ENCODE data around the gene CDC40. TPM values are rescaled to one million over a fixed set of nuclear protein-coding genes. Genes with fewer than 3 reads are reported as not detected.

CDC40 gene
- total RNA-seq, 1 donor from 2014 or later: 10.0 TPM

DNA sequence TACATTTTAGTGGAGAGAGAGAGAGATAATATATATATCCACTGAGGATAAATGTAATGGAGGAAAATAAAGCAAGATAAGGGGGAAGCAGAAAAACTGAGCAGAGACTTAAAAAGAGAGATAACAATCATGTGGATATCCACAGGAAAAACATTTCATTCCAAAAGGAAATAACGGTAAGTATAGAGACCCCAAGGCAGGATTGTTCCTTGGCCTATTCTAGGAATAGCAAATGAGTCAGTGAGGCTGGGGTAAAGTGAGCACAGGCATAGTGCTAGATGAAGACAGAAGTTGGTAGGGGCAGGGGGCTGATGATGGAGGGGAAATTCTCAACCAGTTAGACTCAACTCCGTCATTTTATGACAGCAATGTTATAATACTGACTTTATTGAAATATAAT is 11.2 kb downstream of the CDC40 start:
- no peaks in the 10 kb centered on the region for H3K9me3 ChIP-seq
- no peak overlapping the region for H3K27ac ChIP-seq
- no peaks in the 10 kb centered on the region for H3K4me1 ChIP-seq
- H3K4me3 ChIP-seq: no peak overlapping the region
- TF ChIP-seq, protein P1, sequence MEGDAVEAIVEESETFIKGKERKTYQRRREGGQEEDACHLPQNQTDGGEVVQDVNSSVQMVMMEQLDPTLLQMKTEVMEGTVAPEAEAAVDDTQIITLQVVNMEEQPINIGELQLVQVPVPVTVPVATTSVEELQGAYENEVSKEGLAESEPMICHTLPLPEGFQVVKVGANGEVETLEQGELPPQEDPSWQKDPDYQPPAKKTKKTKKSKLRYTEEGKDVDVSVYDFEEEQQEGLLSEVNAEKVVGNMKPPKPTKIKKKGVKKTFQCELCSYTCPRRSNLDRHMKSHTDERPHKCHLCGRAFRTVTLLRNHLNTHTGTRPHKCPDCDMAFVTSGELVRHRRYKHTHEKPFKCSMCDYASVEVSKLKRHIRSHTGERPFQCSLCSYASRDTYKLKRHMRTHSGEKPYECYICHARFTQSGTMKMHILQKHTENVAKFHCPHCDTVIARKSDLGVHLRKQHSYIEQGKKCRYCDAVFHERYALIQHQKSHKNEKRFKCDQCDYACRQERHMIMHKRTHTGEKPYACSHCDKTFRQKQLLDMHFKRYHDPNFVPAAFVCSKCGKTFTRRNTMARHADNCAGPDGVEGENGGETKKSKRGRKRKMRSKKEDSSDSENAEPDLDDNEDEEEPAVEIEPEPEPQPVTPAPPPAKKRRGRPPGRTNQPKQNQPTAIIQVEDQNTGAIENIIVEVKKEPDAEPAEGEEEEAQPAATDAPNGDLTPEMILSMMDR (IDR thresholded peaks at IDR 0.05): no peak
- no peak for DNase-seq (ENCODE audit: low spot score in 2 of 2)
- H3K27me3 ChIP-seq: no peaks in the 10 kb centered on the region
- H3K36me3 ChIP-seq: peaks cover 0 to 8% of the 10 kb centered on the region in 2 donors
- intact Hi-C loops (cut with DNase I): no loop called here

DNA sequence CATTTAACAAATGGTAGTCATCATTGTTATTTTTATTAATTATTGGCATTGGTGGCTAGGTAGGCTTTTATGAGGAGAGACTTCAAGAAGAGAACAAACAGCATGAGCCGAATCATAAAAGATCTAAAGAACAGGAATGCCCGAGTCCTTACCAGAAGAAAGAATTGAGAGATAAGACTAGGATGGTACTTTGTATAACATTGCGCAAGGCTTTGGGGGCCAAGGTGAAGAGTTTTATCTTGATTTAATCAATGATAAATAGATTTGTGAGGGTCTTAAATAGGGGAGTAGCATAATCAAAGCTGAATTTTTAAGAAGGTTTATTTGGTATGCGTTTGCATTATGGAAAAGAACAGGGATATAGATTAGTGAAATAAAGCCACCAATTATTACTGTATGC is 15.4 kb downstream of the CDC40 start:
- no peak overlapping the region for H3K27ac ChIP-seq
- DNase-seq (ENCODE audit: low spot score in 2 of 2): no peak
- no peaks in the 10 kb centered on the region for H3K9me3 ChIP-seq
- H3K4me1 ChIP-seq: no peaks in the 10 kb centered on the region
- H3K27me3 ChIP-seq: no peaks in the 10 kb centered on the region
- peaks cover 0 to 8% of the 10 kb centered on the region in 2 donors for H3K36me3 ChIP-seq
- intact Hi-C loops (cut with DNase I): no loop called here
- TF ChIP-seq, protein P1 (IDR thresholded peaks at IDR 0.05): no peak
- no peak overlapping the region for H3K4me3 ChIP-seq

DNA sequence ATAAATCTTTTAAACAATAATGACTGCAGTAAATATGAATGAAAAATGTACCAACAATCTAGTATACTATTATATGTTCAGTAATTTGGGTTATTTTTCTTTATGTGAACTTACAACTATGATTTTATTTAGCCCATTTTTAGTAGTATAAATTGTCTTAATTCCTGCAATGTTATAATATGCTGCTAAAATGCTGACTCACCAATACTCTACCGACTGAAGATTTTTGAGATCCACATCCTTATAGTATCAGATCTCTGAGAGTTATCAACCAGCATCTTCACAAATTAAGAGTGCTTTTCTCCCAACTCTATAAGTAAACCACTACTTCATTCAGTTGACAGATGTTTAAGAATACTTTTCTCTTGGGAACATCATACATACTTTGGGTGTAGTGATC is 16.6 kb downstream of the CDC40 start:
- no peak overlapping the region for H3K4me3 ChIP-seq
- no peak for DNase-seq (ENCODE audit: low spot score in 2 of 2)
- H3K27me3 ChIP-seq: no peaks in the 10 kb centered on the region
- intact Hi-C loops (cut with DNase I): no loop called here
- peaks cover 0 to 8% of the 10 kb centered on the region in 2 donors for H3K36me3 ChIP-seq
- H3K27ac ChIP-seq: no peak overlapping the region
- TF ChIP-seq, protein P1 (IDR thresholded peaks at IDR 0.05): no peak
- H3K9me3 ChIP-seq: no peaks in the 10 kb centered on the region
- no peaks in the 10 kb centered on the region for H3K4me1 ChIP-seq

DNA sequence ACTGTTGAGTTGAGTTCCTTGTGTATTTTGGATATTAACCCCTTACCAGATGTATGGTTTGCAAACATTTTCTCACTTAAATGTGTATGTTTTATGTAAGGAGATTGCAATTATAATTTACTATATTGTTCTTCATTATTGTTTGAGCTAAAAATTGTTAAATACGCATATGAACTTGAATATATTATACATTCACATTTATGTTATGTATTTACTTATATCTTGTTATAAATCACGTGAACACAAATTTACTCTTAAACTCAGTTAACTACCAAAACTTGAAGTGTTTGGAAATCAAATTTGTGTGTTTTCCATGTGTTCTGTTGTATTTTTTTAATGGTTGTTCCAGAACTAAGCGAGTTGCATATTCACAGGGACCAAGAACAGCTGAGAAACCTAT is 18.3 kb downstream of the CDC40 start:
- H3K27ac ChIP-seq: no peak overlapping the region
- peaks cover 0 to 8% of the 10 kb centered on the region in 2 donors for H3K36me3 ChIP-seq
- intact Hi-C loops (cut with DNase I): no loop called here
- no peaks in the 10 kb centered on the region for H3K9me3 ChIP-seq
- no peak overlapping the region for H3K4me3 ChIP-seq
- no peaks in the 10 kb centered on the region for H3K27me3 ChIP-seq
- TF ChIP-seq, protein P1 (IDR thresholded peaks at IDR 0.05): no peak
- DNase-seq (ENCODE audit: low spot score in 2 of 2): no peak
- no peaks in the 10 kb centered on the region for H3K4me1 ChIP-seq

DNA sequence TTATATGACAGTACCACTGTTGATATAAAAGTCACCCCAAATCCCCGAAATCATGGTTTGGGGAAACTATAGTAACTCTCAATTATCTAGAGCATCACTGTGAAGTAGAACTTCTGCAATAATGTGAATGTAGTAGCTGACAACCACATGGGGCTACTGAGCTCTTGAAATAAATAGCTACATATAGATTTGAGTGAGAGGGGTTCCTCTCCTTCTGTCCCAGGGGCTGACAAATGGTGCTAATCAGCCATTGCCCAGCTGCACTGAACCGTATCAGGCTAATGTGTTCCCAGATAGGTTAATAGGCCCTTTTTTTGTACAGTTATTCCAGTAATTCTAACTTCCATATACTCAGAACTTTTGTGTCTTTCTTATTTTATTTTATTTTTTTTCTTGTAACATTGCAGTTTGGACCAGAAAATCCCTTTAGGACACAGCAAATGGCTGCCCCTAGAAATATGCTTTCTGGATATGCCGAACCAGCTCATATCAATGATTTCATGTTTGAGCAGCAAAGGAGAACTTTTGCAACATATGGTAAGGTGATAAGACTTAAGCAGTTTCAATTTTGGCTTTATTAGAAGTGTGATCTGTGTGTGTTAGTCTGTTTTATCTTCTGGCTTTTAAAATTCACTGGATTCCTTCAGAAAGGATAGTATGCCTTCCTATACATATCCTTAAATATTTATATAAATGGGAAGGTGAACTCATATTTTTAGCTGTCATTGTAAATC is 21.1 kb downstream of the CDC40 start:
- no peaks in the 10 kb centered on the region for H3K36me3 ChIP-seq
- no peak for DNase-seq (ENCODE audit: low spot score in 2 of 2)
- TF ChIP-seq, protein P1 (IDR thresholded peaks at IDR 0.05): no peak
- no peaks in the 10 kb centered on the region for H3K4me1 ChIP-seq
- H3K4me3 ChIP-seq: no peak overlapping the region
- H3K27ac ChIP-seq: no peak overlapping the region
- H3K9me3 ChIP-seq: no peaks in the 10 kb centered on the region
- intact Hi-C loops (cut with DNase I): no loop called here
- H3K27me3 ChIP-seq: no peaks in the 10 kb centered on the region

All from ascending aorta (tissue), 2 donors.